ENCODE measurements around the gene PLPP7. TPM values are rescaled to one million over a fixed set of nuclear protein-coding genes. Genes with fewer than 3 reads are reported as not detected.
"Not testable (repeated sequence)": the region's sequence is repeated elsewhere in the genome, so short reads cannot be mapped to it uniquely, and the experiment has no call there.

Gene PLPP7
- total and polyA plus RNA-seq, 2 donors from 2014 or later: 4.0 to 5.5 TPM

DNA sequence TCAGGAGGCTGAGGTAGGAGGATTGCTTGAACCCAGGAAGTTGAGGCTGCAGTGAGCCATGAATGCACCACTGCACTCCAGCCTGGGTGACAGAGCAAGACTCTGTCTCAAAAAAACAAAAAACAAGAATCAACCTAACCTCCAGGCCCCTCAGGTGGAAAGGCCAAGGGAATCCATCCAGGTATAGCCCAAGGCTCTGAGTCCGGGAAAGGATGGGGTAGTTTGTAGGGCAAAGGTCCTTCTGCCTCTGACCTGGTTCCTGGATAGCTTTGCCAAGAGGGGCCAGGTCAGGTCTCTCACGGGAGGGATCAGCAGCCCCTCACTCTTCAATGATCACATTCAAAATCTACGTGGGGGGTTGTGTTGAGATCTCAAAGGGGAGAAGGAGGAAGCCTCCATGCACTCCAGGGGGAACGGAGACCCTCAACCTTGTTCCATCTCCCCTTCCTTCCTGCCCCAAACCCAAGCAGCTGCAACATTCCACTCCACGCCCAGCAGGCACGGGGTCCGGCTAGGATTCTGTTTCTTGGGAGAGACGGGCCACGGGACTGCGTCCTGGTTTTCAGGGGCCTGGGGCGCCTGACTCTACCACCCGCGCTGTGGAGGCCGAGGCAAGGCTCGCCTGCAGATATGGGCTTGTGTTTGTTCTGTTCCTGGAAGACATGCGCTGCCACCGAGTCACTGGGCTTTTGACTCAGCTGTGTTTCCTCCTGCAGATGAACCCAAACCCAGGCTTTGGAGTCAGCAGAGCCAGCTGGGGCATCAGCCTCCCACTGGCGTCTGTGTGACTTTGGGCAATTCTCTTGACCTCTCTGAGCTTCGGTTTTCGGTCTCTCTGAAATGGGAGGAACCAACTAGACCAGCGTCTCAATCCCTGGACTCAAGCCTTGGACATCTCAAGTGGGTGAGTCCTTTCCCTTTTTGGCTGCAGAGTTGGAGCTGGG lies 35.5 kb downstream of the PLPP7 start:
- FAIRE-seq (no peak), DNase-seq (peak in 1 of 5 donors; percentile 42)
- TF ChIP-seq, protein P1, sequence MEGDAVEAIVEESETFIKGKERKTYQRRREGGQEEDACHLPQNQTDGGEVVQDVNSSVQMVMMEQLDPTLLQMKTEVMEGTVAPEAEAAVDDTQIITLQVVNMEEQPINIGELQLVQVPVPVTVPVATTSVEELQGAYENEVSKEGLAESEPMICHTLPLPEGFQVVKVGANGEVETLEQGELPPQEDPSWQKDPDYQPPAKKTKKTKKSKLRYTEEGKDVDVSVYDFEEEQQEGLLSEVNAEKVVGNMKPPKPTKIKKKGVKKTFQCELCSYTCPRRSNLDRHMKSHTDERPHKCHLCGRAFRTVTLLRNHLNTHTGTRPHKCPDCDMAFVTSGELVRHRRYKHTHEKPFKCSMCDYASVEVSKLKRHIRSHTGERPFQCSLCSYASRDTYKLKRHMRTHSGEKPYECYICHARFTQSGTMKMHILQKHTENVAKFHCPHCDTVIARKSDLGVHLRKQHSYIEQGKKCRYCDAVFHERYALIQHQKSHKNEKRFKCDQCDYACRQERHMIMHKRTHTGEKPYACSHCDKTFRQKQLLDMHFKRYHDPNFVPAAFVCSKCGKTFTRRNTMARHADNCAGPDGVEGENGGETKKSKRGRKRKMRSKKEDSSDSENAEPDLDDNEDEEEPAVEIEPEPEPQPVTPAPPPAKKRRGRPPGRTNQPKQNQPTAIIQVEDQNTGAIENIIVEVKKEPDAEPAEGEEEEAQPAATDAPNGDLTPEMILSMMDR (IDR thresholded peaks at IDR 0.05; ENCODE audit: borderline replicate concordance, extremely low read depth, insufficient read depth): no peak
- H3K27ac ChIP-seq (ENCODE audit: low read depth in 2 of 2, low read length in 2 of 2): no peak overlapping the region
- no peak overlapping the region for H3K9ac ChIP-seq (ENCODE audit: low read length in 3 of 3)
- no peaks in the 10 kb centered on the region for H3K9me3 ChIP-seq (ENCODE audit: control insufficient read depth in 2 of 3, insufficient read depth in 1 of 3, low read length in 3 of 3)
- H3K4me1 ChIP-seq (ENCODE audit: control insufficient read depth in 2 of 3, insufficient read depth in 2 of 3, low read depth in 1 of 3, low read length in 3 of 3): no peaks in the 10 kb centered on the region
- no peak overlapping the region for H3K4me3 ChIP-seq (ENCODE audit: low read length in 3 of 3)
- H3K36me3 ChIP-seq (ENCODE audit: control insufficient read depth in 2 of 3, insufficient read depth in 3 of 3, low read length in 3 of 3): no peaks in the 10 kb centered on the region
- no peaks in the 10 kb centered on the region for H3K27me3 ChIP-seq (ENCODE audit: control insufficient read depth, insufficient read depth, low read length)
- intact Hi-C loops (cut with DNase I): no loop called here

DNA sequence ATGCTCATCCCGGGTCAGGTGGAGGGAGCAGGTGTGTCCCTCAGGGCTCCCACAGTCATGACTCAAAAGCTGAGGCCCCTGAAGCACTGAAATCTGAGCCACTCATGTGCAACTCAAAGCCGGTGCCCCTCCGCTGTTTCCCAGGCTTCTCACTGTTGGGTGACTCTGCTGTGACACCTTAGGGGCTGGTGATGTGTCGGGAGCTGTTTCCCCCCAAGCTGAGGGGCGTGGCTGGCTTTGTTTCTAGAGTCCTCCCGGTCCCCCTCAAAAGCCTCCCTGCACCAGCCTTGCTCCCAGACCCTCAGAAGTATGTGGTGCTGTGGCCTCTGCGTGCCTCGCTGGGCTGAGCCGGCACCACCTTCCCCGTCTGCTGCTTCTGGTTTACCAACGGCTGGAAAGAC lies 39.7 kb downstream of the PLPP7 start:
- no peaks in the 10 kb centered on the region for H3K4me1 ChIP-seq (ENCODE audit: control insufficient read depth in 2 of 3, insufficient read depth in 2 of 3, low read depth in 1 of 3, low read length in 3 of 3)
- FAIRE-seq: no peak
- no peaks in the 10 kb centered on the region for H3K36me3 ChIP-seq (ENCODE audit: control insufficient read depth in 2 of 3, insufficient read depth in 3 of 3, low read length in 3 of 3)
- H3K4me3 ChIP-seq (ENCODE audit: low read length in 3 of 3): no peak overlapping the region
- peak; percentile 48 to 74 (median 68) for DNase-seq
- intact Hi-C loops (cut with DNase I): no loop called here
- no peak overlapping the region for H3K27ac ChIP-seq (ENCODE audit: low read depth in 2 of 2, low read length in 2 of 2)
- no peaks in the 10 kb centered on the region for H3K9me3 ChIP-seq (ENCODE audit: control insufficient read depth in 2 of 3, insufficient read depth in 1 of 3, low read length in 3 of 3)
- no peaks in the 10 kb centered on the region for H3K27me3 ChIP-seq (ENCODE audit: control insufficient read depth, insufficient read depth, low read length)
- TF ChIP-seq, protein P1 (IDR thresholded peaks at IDR 0.05; ENCODE audit: borderline replicate concordance, extremely low read depth, insufficient read depth): no peak
- no peak overlapping the region for H3K9ac ChIP-seq (ENCODE audit: low read length in 3 of 3)

DNA sequence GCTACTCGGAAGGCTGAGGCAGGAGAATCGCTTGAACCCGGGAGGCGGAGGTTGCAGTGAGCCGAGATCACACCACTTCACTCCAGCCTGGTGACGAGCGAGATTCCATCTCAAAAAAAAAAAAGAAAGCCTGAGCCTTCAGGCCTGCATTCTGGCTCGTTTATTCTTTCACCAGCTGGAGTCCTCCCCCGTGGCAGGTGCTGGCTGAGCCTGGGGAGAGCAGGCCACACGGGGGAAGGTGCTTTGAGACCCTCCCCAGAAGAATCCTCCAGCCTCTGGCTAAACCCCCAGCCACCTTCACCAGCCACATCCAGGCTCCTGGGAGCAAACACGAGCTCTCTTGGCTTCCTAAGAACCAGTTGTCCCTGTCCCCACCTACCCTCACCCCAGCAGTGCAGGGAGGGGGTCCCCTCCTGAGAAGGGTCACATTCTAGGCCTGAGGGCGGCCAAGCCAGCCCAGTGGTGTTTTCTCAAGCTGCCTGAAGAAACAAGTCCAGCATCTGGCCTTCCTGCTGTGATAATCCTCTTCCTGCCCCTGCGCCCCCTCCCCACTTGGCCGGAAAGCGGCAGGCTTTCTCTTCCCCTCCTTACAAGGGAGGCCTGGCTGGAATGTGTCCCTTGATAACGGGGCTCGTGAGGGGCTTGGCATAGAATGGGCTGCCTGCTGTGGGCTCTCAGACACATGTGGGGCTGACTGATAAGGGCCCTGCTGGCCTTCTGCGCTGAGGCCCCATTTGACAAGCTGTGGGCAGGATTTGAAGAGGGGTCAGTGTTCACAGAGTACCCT lies 41.5 kb downstream of the PLPP7 start:
- Histone ChIP-seq H3K27me3 (ENCODE audit: control insufficient read depth, insufficient read depth, low read length) (no peaks in the 10 kb centered on the region), H3K36me3 (ENCODE audit: control insufficient read depth in 2 of 3, insufficient read depth in 3 of 3, low read length in 3 of 3) (no peaks in the 10 kb centered on the region), H3K4me1 (ENCODE audit: control insufficient read depth in 2 of 3, insufficient read depth in 2 of 3, low read depth in 1 of 3, low read length in 3 of 3) (no peaks in the 10 kb centered on the region), H3K9me3 (ENCODE audit: control insufficient read depth in 2 of 3, insufficient read depth in 1 of 3, low read length in 3 of 3) (no peaks in the 10 kb centered on the region), H3K4me3 (ENCODE audit: low read length in 3 of 3) (no peak overlapping the region), H3K27ac (ENCODE audit: low read depth in 2 of 2, low read length in 2 of 2) (no peak overlapping the region), H3K9ac (ENCODE audit: low read length in 3 of 3) (no peak overlapping the region)
- DNase-seq (peak in 4 of 5 donors; percentile 31 to 70 (median 43)), FAIRE-seq (no peak)
- TF ChIP-seq, protein P1 (IDR thresholded peaks at IDR 0.05; ENCODE audit: borderline replicate concordance, extremely low read depth, insufficient read depth): no peak
- intact Hi-C loops (cut with DNase I): no loop called here

DNA sequence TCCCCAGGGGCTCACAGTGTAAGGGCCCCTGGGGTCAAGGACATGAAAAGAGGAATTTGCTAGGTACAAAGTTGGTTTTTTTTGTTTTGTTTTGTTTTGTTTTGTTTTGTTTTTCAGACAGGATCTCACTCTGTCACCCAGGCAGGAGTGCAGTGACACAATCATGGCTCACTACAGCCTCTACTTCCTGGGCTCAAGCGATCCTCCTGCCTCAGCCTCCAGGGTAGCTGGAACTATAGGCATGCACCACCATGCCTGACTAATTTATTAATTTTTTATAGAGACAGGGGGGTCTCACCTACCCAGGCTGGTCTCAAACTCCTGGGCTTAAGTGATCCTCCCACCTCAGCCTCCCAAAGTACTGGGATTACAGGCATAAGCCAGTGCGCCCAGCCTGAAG lies 42.5 kb downstream of the PLPP7 start:
- H3K36me3 ChIP-seq (ENCODE audit: control insufficient read depth in 2 of 3, insufficient read depth in 3 of 3, low read length in 3 of 3); H3K9me3 ChIP-seq (ENCODE audit: control insufficient read depth in 2 of 3, insufficient read depth in 1 of 3, low read length in 3 of 3); intact Hi-C loops (cut with DNase I); FAIRE-seq; H3K27me3 ChIP-seq (ENCODE audit: control insufficient read depth, insufficient read depth, low read length); H3K9ac ChIP-seq (ENCODE audit: low read length in 3 of 3); H3K4me3 ChIP-seq (ENCODE audit: low read length in 3 of 3); H3K4me1 ChIP-seq (ENCODE audit: control insufficient read depth in 2 of 3, insufficient read depth in 2 of 3, low read depth in 1 of 3, low read length in 3 of 3); H3K27ac ChIP-seq (ENCODE audit: low read depth in 2 of 2, low read length in 2 of 2): not testable (repeated sequence)
- DNase-seq: peak in 1 of 5 donors; percentile 6
